HG03280 (cell line): ENCODE results near the gene DENND1B.

ENCODE experiments used
- ATAC-seq: cut with Tn5 transposase; IDR thresholded peaks from one replicate; pipeline ENCODE4 v1.9.1; 2021; ENCODE audit warnings: mild to moderate bottlenecking, moderate library complexity; ENCODE audit not compliant: unreplicated experiment

The DENND1B gene

GRCh38 chr1:197688233-197688632, 87.0 kb downstream of the DENND1B start:
- ATAC-seq, result no peak

- no peak for ATAC-seq
These were observed 88.5 kb downstream of the DENND1B start for GRCh38 chr1:197686702-197687355.

- no peak for ATAC-seq
These were observed 89.0 kb downstream of the DENND1B start for GRCh38 chr1:197686231-197686630.

DNA sequence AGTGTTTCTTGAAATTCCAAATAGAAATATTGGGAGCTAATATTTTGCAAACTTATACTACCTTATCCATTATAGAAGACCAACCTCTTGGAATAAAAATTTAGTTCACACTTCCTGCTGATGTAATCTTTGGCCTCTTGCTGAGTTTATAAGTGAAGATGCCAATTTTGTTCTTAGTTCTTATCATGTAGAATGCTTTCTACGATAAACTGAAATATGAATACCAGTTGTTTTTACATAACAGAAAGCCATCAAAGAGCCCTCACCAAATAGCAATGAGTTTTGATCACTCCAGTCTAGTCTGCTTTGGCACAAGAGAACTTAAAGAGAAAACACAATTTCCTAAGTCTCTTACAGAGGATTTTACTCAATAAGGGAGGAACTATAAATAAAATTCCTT, 89.5 kb downstream of the DENND1B start:
- no peak for ATAC-seq

GRCh38 chr1:197683895-197684553, 91.3 kb downstream of the DENND1B start:
- ATAC-seq, result no peak

- ATAC-seq, result no peak
These were observed 92.0 kb downstream of the DENND1B start for GRCh38 chr1:197683280-197683679.

GRCh38 chr1:197680311-197680710, 95.0 kb downstream of the DENND1B start:
- ATAC-seq, result no peak

GRCh38 chr1:197677752-197678295, 97.5 kb downstream of the DENND1B start:
- no peak for ATAC-seq

DNA sequence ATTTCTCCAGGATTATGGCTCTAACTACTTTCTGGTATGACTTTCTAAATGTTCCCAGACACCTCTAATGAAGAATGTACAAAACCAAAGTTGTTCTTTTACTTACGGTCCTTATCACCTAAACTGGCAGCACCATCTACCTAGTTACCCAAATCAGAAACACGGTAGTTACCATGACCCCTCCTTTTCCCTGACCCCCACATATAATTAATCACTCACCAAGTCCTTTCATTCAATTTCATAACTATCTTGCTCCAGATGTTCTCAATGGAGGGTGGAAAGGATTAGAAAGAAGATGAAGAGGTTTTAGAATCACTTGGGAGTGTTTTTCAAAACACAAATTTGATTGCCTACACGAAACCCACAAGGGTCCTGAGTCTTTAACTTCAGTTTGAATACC, 98.0 kb downstream of the DENND1B start:
- no peak for ATAC-seq

DNA sequence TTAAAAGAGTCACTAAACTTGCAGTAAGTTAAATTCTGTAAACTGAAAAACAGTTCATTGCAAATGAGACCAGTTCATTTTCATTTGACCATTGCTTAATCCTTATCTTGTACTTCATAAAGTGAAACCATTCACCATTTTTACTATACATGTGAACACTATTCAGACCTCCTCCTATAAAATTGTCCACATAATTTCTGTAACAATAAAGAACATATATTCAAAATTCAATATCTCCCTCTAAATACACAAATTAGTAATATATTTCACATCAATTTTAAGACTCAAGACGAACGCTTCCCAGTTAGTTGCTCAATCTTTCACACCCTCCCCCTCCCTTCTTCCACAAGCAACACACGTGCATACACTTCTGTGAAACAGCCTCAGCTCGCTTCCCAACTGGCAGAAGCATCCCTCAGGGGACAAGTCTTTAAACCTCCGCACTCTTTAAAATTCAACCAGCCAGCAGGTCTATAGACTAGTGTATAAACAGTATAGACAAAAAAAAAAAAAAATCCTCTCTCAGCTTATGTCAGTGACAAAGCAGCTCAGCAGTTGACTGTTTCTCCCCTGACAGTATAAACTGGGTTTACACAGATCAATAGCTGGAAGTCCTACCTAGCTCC, 99.6 kb downstream of the DENND1B start:
- ATAC-seq, result no peak

DNA sequence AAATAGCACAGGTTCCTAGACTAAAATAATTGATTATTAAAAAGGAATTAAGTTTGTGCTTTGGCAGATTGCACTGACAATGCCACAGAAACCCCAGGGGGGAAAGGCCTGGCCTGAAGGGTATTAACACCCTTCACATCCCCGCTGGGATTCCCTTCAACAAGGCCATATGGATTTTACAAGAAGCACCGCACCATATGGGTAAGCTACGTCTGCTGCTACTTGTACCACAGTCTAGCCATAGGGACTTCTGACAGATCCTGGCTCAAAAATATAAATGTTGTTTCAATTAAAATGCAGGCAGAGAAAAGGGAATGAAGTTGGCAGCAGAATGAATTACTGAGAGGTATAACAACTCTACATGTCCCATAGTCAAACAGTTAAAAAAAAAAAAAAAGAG, 101.0 kb downstream of the DENND1B start:
- no peak for ATAC-seq

- ATAC-seq, result no peak
These were observed 102.0 kb downstream of the DENND1B start for GRCh38 chr1:197673292-197673691.

- no peak for ATAC-seq
These were observed 102.9 kb downstream of the DENND1B start for GRCh38 chr1:197672347-197672746.

GRCh38 chr1:197671920-197672319, 103.4 kb downstream of the DENND1B start:
- no peak for ATAC-seq

DNA sequence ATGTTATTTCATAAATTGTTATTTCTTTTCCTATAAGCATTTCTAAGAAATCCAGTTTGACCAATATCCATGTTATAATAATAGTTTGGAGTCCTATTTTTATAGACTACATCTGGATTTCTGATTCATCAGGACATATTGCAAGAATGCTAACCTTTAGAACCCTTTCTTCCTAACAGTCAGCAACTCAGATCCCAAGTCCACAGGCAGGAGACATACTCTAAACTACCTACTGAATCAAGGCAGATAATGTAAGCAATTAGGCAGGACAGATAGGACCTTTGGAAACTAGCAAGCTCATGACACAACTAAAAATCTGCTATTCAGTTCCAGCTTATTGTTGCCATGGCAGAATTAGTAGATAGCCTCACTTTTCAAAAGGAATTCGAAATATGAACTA, 104.1 kb downstream of the DENND1B start:
- ATAC-seq, result no peak

- ATAC-seq, result no peak
These were observed 108.5 kb downstream of the DENND1B start for GRCh38 chr1:197666769-197667285.

DNA sequence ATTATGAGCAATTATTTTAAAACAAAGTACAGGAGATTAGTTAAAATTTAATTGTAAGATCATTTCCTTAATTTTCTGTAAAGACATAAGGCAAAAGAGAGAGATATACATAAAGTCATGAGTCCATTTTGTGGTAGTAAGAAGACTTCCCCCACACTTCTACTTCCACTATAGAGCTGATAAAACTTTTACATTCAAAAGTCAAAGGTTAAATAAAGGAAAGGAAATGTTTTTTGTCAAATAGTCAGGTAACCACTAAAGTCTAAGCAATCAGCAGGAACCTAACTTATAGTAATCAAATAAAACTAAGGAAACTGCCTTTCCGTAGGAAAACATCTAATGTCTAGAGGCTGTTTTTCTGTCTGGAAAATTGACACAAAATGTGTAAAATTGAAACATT, 110.9 kb downstream of the DENND1B start:
- no peak for ATAC-seq

DNA sequence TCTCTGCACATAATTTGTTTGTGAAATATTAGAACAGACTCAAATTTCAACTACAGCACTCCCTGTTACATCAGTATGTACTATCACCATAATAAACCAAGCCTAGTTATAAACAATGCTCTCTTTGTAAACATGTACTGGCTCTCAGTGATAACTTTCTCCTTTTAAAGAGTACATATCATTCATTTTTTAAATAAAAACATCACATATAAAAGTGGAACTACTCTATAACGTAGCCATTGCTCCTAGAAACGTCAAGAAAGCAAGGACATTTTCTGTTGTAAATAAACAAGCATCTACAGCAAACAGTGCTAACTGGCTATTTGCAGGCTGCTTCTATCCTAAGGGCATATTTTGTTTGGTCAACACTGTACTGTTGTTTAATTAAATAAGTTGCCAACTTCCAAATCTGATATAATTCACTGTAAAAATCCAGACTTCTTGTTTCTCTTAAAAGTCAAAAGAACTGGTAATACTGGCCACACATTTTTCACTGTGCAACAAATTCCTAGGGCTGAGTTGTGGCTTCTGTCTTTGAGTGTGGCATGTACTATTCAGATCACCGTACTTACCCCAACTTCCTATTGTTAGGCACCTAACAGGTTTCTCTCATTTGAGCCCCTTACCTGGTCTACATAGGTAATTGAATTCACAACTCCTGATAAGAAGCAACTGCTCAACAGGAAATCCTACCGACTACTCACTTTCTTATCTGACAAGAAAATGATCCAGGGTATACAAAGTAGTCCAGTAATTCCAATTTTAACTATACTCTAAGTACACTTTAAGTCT, 111.9 kb downstream of the DENND1B start:
- no peak for ATAC-seq

GRCh38 chr1:197660389-197660788, 114.9 kb downstream of the DENND1B start:
- ATAC-seq, result no peak

DNA sequence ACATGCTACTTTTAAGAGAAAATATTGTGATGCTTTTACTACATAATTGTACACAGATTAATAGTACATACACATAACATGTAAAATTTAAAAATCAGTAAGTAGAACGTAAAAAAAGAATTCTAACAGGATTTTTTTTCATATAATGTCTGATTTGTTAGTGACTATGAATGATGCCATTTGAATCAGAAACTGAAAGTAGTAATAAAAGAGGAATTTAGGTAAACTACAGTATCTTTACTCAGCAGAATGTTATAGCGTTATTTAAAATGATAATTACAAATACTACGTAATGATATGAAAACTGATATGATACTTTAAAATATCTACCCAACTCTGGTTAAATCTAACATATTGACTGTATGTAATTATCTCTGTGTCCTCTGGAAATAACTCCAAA, 116.1 kb downstream of the DENND1B start:
- no peak for ATAC-seq

DNA sequence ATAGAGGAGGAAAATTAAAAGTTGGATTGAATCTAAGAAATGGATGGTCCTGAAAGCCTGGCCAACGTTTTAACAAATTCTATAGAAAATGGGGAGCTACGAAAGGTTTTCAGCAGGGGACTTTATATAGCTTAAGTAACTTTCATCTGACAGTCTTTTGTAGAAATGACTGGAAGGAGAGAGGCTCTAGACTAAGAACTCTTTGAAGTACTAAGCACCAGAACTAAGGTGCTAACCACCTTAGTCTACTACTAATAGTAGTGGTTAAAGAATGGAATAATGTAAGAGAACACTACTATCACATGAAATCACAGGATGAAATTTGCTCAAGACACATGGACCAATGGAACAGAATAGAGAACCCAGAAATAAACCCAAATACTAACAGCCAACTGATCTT, 126.1 kb downstream of the DENND1B start:
- ATAC-seq, result no peak
